SH-SY5Y (cell line): ENCODE measurements around the gene KCTD20.

Experiments
- GATA2 ChIP-seq: IDR thresholded peaks from 2 replicates; pipeline ENCODE4 v1.6.1; 2011; ENCODE audit warnings: mild to moderate bottlenecking, low read depth, low read length
- GATA3 ChIP-seq: IDR thresholded peaks from 2 replicates; pipeline ENCODE4 v1.6.1; 2011; ENCODE audit warnings: low read depth, mild to moderate bottlenecking, low read length, moderate library complexity

GRCh38 chr6:36442103-36442670, 613 bp upstream of the KCTD20 start:
- TF ChIP-seq GATA2, result no peak
- TF ChIP-seq GATA3, result no peak
